BJ (cell line): ENCODE data around the gene ABCB8. TPM values are rescaled to one million over a fixed set of nuclear protein-coding genes. Genes with fewer than 3 reads are reported as not detected.

ENCODE experiments used
- CTCF ChIA-PET: fragments of 350-600 bp; formaldehyde crosslinking; extraction: SDS; loops from one replicate; lab custom pipeline; 2021; ENCODE audit warnings: antibody characterized with exemption, inconsistent platforms; lab: Yijun Ruan, JAX
- POLR2A ChIA-PET: fragments of 300-600 bp; sonication (Branson Sonifier 250); formaldehyde crosslinking; extraction: SDS; loops from one replicate; lab custom pipeline; 2021; ENCODE audit warnings: antibody characterized with exemption; lab: Charles Lee
- DNase-seq: peaks from one replicate; pipeline ENCODE4 v3.0.0-alpha.2; 2011; ENCODE audit warnings: low read depth
- H3K27me3 ChIP-seq: 2 replicates; pipeline ENCODE4 v1.6.0; 2011; ENCODE audit warnings: low read length; ENCODE audit not compliant: control insufficient read depth, insufficient read depth
- H3K36me3 ChIP-seq: 2 replicates; pipeline ENCODE4 v1.5.1; 2011; ENCODE audit warnings: low read length; ENCODE audit not compliant: control insufficient read depth, insufficient read depth
- H3K4me3 ChIP-seq: 2 replicates; pipeline ENCODE4 v1.5.1; 2011; ENCODE audit warnings: low read depth, mild to moderate bottlenecking, control low read depth, low read length
- polyA plus RNA-seq: library from polyadenylated mRNA; depleted of rRNA; stranded (reverse); fragments of >200 nt; gene quantifications from 2 replicates; pipeline ENCODE4 v1.2.3, GENCODE V29; 2011
- TF ChIP-seq, protein P1 (sequence below): IDR thresholded peaks from 2 replicates; pipeline ENCODE4 v1.5.1; 2011; ENCODE audit warnings: low read depth, mild to moderate bottlenecking, control low read depth, inconsistent platforms, low read length, moderate library complexity; ENCODE audit not compliant: insufficient read depth

ABCB8 gene
- polyA plus RNA-seq, 1 experiment, result 23.6 TPM

- DNase-seq, result no peak
- no peak overlapping the region for H3K4me3 ChIP-seq
- CTCF ChIA-PET, result interaction anchor here (0.9 kb wide), 1 partner anchor 12 kb away, joined by 3 read pairs; the partner anchor contains the start of gene SLC4A2
- TF ChIP-seq, protein P1, sequence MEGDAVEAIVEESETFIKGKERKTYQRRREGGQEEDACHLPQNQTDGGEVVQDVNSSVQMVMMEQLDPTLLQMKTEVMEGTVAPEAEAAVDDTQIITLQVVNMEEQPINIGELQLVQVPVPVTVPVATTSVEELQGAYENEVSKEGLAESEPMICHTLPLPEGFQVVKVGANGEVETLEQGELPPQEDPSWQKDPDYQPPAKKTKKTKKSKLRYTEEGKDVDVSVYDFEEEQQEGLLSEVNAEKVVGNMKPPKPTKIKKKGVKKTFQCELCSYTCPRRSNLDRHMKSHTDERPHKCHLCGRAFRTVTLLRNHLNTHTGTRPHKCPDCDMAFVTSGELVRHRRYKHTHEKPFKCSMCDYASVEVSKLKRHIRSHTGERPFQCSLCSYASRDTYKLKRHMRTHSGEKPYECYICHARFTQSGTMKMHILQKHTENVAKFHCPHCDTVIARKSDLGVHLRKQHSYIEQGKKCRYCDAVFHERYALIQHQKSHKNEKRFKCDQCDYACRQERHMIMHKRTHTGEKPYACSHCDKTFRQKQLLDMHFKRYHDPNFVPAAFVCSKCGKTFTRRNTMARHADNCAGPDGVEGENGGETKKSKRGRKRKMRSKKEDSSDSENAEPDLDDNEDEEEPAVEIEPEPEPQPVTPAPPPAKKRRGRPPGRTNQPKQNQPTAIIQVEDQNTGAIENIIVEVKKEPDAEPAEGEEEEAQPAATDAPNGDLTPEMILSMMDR, result no peak
- H3K27me3 ChIP-seq, result no peaks in the 10 kb centered on the region
- peaks cover 60% of the 10 kb centered on the region for H3K36me3 ChIP-seq
- POLR2A ChIA-PET, result no interaction called here
Observed at GRCh38 chr7:151071032-151071866, 43.0 kb downstream of the ABCB8 start.

- POLR2A ChIA-PET, result no interaction called here
- TF ChIP-seq, protein P1, result no peak
- H3K36me3 ChIP-seq, result peaks cover 54% of the 10 kb centered on the region
- no peaks in the 10 kb centered on the region for H3K27me3 ChIP-seq
- CTCF ChIA-PET, result no interaction called here
- DNase-seq, result no peak
- no peak overlapping the region for H3K4me3 ChIP-seq
Observed at GRCh38 chr7:151073990-151074389, 45.7 kb downstream of the ABCB8 start.

DNA sequence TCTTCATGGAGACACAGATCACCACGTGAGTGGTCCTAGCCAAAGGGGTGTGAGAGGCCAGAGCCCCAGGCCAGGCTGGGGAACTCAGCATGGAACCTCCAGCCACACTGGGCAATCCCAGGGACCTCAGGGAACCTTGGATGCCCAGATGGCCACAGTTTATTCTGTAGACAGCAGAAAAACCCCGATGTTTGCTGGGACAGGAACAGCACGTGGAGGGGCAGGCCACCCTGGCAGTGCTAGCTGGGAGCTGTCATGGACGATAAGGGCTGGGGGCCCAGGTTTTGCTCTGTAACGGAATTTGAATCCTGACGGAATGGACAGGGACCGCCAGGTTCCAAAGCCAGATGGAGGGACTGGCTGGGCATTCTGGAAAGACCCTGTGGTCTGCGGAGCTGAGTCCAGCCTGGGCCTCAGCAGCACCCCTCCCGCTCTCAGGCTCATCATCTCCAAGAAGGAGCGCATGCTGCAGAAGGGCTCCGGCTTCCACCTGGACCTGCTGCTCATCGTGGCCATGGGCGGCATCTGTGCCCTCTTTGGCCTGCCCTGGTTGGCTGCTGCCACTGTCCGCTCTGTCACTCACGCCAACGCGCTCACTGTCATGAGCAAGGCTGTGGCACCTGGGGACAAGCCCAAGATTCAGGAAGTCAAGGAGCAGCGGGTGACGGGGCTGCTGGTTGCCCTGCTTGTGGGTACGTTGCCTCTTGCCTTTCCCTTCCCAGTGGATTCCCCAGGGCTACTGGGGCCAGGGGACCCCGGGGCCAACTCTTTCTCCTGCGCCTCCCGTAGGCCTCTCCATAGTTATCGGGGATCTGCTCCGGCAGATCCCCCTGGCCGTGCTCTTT, 46.8 kb downstream of the ABCB8 start:
- Histone ChIP-seq H3K27me3 (no peaks in the 10 kb centered on the region), H3K36me3 (peaks cover 46% of the 10 kb centered on the region), H3K4me3 (no peak overlapping the region)
- DNase-seq, result no peak
- TF ChIP-seq, protein P1, result no peak
- POLR2A ChIA-PET, result no interaction called here
- CTCF ChIA-PET, result interaction anchor here (1.1 kb wide), 1 partner anchor 57 kb away, joined by 3 read pairs; no protein-coding TSS in a partner anchor

DNA sequence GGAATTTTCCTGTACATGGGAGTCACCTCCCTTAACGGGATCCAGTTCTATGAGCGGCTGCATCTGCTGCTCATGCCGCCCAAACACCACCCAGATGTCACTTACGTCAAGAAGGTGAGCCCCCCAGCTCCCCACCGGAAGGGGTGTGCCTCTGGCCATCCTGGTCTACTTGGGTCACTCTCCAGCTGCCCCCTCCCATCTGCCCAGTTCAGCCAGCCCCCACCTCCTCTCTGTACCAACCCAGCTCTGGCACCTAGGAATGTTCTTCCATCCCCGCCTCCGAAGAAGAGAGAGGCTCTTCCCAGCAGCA, 47.4 kb downstream of the ABCB8 start:
- ChIA-PET CTCF (interaction anchor here (1.1 to 1.9 kb wide), 2 partner anchors 10 to 58 kb away, joined by 3 to 4 read pairs; no protein-coding TSS in a partner anchor), POLR2A (interaction anchor here (0.5 kb wide), 1 partner anchor 13 kb away, joined by 4 read pairs; no protein-coding TSS in a partner anchor)
- TF ChIP-seq, protein P1, result no peak
- DNase-seq, result no peak
- peaks cover 40% of the 10 kb centered on the region for H3K36me3 ChIP-seq
- no peaks in the 10 kb centered on the region for H3K27me3 ChIP-seq
- H3K4me3 ChIP-seq, result no peak overlapping the region
